AG04449 (cell line): Measurements from ENCODE around the gene TTLL4.
"Not testable (repeated sequence)": the region's sequence is repeated elsewhere in the genome, so short reads cannot be mapped to it uniquely, and the experiment has no call there.

Experiments used
- CTCF ChIA-PET: fragments of 350-600 bp; formaldehyde crosslinking; extraction: SDS; loops from one replicate; lab custom pipeline; 2021; ENCODE audit warnings: antibody characterized with exemption; lab: Yijun Ruan, JAX
- POLR2A ChIA-PET: fragments of 400-600, 350-600 bp; formaldehyde crosslinking; extraction: SDS; loops from one replicate; lab custom pipeline; 2020; ENCODE audit warnings: antibody characterized with exemption, inconsistent platforms; lab: Yijun Ruan, JAX
- DNase-seq: peaks from one replicate; pipeline ENCODE4 v3.0.0-alpha.2; 2010; ENCODE audit warnings: low read depth, low spot score
- H3K4me3 ChIP-seq: 2 replicates; pipeline ENCODE4 v1.5.1; 2011; ENCODE audit warnings: low read depth, mild to moderate bottlenecking, control low read depth, low read length
- TF ChIP-seq, protein P1 (sequence below): IDR thresholded peaks from one replicate; pipeline ENCODE4 v1.5.1; 2011; ENCODE audit warnings: mild to moderate bottlenecking, moderate library complexity, low read length, control low read depth, inconsistent platforms; ENCODE audit not compliant: insufficient read depth; ENCODE audit errors: missing control alignments

The TTLL4 gene

GRCh38 chr2:218671097-218671653 is 39.5 kb upstream of the TTLL4 start:
- POLR2A ChIA-PET = interaction anchor here (0.8 to 3.8 kb wide), 2 partner anchors 11 to 44 kb away, joined by 3 to 48 read pairs; partner anchors contain the start of genes BCS1L and ZNF142
- TF ChIP-seq, protein P1, sequence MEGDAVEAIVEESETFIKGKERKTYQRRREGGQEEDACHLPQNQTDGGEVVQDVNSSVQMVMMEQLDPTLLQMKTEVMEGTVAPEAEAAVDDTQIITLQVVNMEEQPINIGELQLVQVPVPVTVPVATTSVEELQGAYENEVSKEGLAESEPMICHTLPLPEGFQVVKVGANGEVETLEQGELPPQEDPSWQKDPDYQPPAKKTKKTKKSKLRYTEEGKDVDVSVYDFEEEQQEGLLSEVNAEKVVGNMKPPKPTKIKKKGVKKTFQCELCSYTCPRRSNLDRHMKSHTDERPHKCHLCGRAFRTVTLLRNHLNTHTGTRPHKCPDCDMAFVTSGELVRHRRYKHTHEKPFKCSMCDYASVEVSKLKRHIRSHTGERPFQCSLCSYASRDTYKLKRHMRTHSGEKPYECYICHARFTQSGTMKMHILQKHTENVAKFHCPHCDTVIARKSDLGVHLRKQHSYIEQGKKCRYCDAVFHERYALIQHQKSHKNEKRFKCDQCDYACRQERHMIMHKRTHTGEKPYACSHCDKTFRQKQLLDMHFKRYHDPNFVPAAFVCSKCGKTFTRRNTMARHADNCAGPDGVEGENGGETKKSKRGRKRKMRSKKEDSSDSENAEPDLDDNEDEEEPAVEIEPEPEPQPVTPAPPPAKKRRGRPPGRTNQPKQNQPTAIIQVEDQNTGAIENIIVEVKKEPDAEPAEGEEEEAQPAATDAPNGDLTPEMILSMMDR = no peak
- CTCF ChIA-PET = interaction anchor here (1.0 to 9.3 kb wide), 7 partner anchors 8 to 181 kb away, joined by 3 to 105 read pairs (median 10); partner anchors contain the start of genes BCS1L and ZNF142
- H3K4me3 ChIP-seq = peak overlapping the region; percentile 88
- DNase-seq = no peak

GRCh38 chr2:218671654-218672566 is 38.7 kb upstream of the TTLL4 start, which contains the start of the genes RNF25 and STK36:
Gene RNF25, minus strand, starts transcription at chr2:218672002. Its CDS starts 32 bp downstream, at chr2:218671970.
Gene STK36, plus strand, starts transcription at chr2:218672086. Its CDS starts 744 bp downstream, at chr2:218672830.
- POLR2A ChIA-PET = interaction anchor here (0.7 to 3.8 kb wide), 3 partner anchors 12 to 45 kb away, joined by 3 to 48 read pairs (median 3); partner anchors contain the start of genes BCS1L and ZNF142
- CTCF ChIA-PET = interaction anchor here (0.8 to 9.3 kb wide), 11 partner anchors 9 to 321 kb away, joined by 3 to 105 read pairs (median 6); partner anchors contain the start of genes BCS1L, TTLL4 and ZNF142
- no peak for DNase-seq
- H3K4me3 ChIP-seq = peak within 1 kb of the TSS; percentile 88
- TF ChIP-seq, protein P1 = no peak

DNA sequence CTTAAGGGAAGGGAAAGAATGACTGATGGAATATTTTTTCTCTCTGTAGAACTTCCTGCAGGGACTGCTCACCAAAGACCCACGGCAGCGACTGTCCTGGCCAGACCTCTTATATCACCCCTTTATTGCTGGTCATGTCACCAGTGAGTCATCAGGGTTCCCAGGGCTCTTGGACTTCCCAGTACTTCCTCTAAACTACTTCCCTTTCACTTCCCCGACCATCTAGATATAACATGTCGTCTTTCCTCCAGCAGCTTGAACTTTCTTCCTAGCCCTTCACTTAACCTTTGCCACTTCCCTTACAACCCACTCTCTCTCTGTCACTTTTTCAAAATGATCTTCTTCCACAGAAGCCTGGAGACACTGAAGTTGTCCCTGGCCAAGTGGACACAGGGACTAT is 31.5 kb upstream of the TTLL4 start:
- no peak for DNase-seq
- no peak overlapping the region for H3K4me3 ChIP-seq
- ChIA-PET CTCF (interaction anchor here (0.6 to 9.3 kb wide), 2 partner anchors 9 to 20 kb away, joined by 3 to 105 read pairs; no protein-coding TSS in a partner anchor), POLR2A (no interaction called here)
- TF ChIP-seq, protein P1 = no peak

DNA sequence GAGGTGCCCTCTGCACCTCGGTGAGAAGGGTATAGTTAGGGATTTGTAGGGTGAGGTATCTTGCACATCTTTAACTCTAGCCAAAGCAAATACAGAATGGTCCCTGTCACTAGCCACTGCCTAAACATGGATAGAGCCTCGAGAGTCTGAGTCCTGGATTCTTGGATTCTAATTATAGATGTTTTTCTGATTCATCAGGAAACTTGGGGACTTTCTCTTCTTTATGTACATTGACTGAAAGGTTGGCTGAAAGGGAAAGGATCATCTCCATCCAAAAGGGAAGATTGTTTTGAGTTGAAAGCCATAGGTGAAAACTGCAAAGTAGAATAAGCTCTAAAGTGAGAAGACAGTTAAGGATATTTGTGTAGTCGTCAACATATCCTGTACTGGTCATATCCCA is 30.6 kb upstream of the TTLL4 start:
- CTCF ChIA-PET = interaction anchor here (1.1 kb wide), 2 partner anchors 30 to 172 kb away, joined by 3 read pairs; no protein-coding TSS in a partner anchor
- POLR2A ChIA-PET = no interaction called here
- TF ChIP-seq, protein P1 = no peak
- no peak for DNase-seq
- H3K4me3 ChIP-seq = no peak overlapping the region

DNA sequence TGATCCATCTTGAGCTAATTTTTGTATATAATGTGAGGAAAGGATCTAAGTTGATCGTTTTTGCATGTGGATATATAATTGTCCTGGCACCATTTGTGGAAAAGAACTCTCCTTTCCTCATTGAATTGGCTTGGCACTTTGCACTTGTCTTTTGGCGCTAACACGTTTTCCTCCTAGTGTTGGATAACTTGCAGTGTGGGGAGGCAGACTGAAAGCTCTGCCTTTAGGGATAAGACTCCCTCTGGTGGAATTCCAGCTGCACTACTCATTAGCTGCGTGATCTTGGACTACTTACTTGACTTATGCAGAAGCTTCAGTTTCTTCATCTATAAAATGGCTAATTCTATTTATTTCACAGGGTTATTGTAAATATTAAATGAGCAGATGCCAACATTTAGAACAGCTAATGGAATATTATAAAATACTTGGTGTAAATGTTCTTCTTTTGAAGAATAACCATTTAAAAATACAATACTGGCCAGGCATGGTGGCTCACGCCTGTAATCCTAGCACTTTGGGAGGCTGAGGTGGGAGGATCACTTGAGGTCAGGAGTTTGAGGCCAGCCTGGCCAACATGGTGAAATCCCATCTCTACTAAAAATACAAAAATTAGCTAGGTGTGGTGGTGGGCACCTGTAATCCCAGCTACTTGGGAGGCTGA is 23.1 kb upstream of the TTLL4 start:
- TF ChIP-seq, protein P1 = peak; percentile 81
- DNase-seq = peak; percentile 46
- H3K4me3 ChIP-seq = not testable (repeated sequence)
- ChIA-PET POLR2A (interaction anchor here (0.8 to 0.9 kb wide), 3 partner anchors 12 to 21 kb away, joined by 3 to 4 read pairs (median 3); partner anchors contain the start of genes RNF25 and STK36), CTCF (interaction anchor here (0.6 to 4.6 kb wide), 37 partner anchors 11 to 415 kb away, joined by 3 to 105 read pairs (median 4); partner anchors contain the start of genes BCS1L, PLCD4, RNF25 and STK36)
